GM13977 (cell line): ENCODE measurements around the gene PPP1CA.

ENCODE experiments used
- DNase-seq: peaks from one replicate; pipeline ENCODE4 v3.0.0; 2012; ENCODE audit warnings: low spot score
- in situ Hi-C: fragments of 300-500 bp; cut with MboI; formaldehyde crosslinking; loops from one replicate; pipeline ENCODE4 v1.12.0; 2022; ENCODE audit warnings: low sequenced_read_pairs, low pct_unique_long_range_greater_than_20kb, mixed read lengths, inconsistent platforms; ENCODE audit not compliant: unreplicated experiment
- TF ChIP-seq, protein P1 (sequence below): IDR thresholded peaks from 2 replicates; pipeline ENCODE4 v1.5.1; 2012; ENCODE audit warnings: mild to moderate bottlenecking, control low read depth; ENCODE audit not compliant: insufficient read depth; ENCODE audit errors: extremely low read depth, missing control alignments

PPP1CA gene

DNA sequence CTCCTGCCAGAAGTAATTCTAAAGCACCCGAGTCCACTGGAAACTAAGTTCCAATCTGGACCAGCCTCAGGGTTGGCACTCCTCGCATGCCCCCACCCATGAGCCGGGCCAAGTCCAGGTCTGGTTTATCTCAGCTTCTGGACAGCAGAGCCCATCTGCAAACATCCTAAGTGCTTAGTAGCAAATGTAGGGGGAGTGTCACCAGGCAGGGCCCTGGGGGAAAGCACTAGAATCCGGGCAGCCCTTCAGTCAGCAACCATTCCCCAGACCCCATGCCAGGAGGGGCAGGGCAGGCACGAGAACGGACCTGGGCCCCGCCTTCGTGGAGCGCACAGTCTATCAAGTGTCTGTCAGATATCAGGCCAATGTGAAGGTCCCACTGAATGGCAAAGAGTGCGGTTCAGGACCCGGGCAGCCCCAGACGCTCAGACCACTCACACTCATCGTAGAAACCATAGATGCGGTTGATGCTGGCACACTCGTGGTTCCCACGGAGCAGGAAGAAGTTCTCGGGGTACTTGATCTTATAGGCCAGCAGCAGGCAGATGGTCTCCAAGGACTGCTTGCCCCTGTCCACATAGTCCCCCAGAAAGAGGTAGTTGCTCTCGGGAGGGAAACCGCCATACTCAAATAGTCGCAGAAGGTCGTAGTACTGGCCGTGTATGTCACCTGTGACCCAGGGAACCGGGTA, 1.3 kb downstream of the PPP1CA start:
- no peak for DNase-seq
- in situ Hi-C loops = loop anchor here (10.0 kb wide), 1 partner anchor 64 kb away; the partner anchor contains the start of gene TMEM134
- TF ChIP-seq, protein P1, sequence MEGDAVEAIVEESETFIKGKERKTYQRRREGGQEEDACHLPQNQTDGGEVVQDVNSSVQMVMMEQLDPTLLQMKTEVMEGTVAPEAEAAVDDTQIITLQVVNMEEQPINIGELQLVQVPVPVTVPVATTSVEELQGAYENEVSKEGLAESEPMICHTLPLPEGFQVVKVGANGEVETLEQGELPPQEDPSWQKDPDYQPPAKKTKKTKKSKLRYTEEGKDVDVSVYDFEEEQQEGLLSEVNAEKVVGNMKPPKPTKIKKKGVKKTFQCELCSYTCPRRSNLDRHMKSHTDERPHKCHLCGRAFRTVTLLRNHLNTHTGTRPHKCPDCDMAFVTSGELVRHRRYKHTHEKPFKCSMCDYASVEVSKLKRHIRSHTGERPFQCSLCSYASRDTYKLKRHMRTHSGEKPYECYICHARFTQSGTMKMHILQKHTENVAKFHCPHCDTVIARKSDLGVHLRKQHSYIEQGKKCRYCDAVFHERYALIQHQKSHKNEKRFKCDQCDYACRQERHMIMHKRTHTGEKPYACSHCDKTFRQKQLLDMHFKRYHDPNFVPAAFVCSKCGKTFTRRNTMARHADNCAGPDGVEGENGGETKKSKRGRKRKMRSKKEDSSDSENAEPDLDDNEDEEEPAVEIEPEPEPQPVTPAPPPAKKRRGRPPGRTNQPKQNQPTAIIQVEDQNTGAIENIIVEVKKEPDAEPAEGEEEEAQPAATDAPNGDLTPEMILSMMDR = no peak

GRCh38 chr11:67398661-67399563, 2.7 kb downstream of the PPP1CA start:
- in situ Hi-C loops = no loop called here
- DNase-seq = no peak
- TF ChIP-seq, protein P1 = no peak

DNA sequence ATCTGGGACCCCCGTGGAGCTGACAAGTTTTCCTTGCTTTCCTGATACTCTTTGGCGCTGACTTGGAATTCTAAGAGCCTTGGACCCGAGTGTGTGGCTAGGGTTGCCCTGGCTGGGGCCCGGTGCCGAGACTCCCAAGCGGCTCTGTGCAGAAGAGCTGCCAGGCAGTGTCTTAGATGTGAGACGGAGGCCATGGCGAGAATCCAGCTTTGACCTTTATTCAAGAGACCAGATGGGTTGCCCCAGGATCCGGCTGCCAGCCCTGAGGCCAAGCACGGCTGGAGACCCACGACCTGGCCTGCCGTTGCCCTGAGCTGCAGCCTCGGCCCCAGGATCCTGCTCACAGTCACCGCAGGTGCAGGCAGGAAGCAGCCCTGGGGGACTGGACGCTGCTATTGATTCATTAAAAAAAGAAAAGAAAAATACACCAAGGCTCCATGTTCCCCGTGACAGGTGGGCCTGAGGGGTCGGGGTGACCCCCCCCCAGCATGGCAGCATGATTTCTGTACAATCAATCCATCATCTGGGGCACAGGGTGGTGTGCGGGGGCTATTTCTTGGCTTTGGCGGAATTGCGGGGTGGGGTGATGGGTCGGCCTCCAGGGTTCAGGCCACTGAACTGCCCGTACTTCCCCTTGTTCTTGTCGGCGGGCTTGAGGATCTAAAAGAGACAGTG, 3.5 kb downstream of the PPP1CA start:
- TF ChIP-seq, protein P1 = no peak
- in situ Hi-C loops = no loop called here
- DNase-seq = no peak

- DNase-seq = no peak
- TF ChIP-seq, protein P1 = no peak
- in situ Hi-C loops = no loop called here
Measured at GRCh38 chr11:67397536-67397935, 4.1 kb downstream of the PPP1CA start.

GRCh38 chr11:67396587-67397389, 4.9 kb downstream of the PPP1CA start:
- TF ChIP-seq, protein P1 = no peak
- no peak for DNase-seq
- in situ Hi-C loops = no loop called here

DNA sequence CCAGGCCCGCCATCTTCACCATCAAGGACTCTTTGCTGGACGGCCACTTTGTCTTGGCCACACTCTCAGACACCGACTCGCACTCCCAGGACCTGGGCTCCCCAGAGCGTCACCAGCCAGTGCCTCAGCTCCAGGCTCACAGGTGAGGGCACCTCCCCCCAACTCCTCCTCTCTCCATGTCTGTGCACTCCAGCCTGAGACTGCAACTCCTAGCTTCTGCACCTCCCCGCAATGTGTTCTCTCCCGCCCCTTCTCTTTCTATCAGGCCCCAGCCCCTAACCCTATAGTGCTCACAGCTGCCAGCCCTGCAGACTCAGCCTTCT, 5.4 kb downstream of the PPP1CA start:
- in situ Hi-C loops = no loop called here
- TF ChIP-seq, protein P1 = no peak
- DNase-seq = no peak
